Erythroblast (primary cell): Measurements from ENCODE around the gene HPSE.

ENCODE experiments used
- GATA1 ChIP-seq: IDR thresholded peaks from 2 replicates; pipeline ENCODE4 v1.6.1; 2011; ENCODE audit warnings: low read depth, mild to moderate bottlenecking, control low read depth, low read length, moderate library complexity
- POLR2A ChIP-seq: IDR thresholded peaks from 2 replicates; pipeline ENCODE4 v1.6.1; 2011; ENCODE audit warnings: mild to moderate bottlenecking, low read length

DNA sequence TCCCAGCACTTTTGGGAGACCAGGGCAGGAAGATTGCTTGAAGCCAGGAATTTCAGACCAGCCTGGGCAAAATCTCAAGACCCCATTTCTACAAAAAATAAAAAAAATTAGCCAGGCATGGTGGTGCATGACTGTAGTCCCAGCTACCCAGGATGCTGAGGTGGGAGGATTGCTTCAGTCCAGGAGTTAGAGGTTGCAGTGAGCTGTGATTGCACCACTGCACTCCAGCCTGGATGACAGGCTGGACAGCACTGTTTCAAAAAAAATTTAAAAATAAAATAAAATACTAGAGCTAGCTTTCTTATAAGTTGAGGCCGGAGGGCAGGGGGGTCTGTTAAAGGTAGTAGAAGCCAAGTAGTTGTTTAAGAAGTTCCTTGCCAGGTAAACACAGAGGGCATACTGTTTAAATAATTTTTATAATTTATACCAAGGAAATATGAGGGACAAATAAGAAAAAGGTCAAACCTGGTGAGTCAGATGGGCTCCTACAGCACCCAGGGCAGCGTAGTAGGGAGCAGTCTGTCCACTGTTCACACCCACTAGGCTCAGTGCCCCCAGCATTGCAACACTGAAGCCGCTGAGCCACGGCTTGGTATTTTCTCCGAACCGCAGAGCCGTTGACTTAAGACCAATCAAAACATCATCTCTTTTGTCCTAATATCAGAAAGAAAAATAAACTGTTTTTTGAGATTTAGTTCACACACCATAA, 67.4 kb downstream of the HPSE start:
- TF ChIP-seq POLR2A (no peak), GATA1 (no peak)
